Liver (tissue), 3 donors: ENCODE results near the gene CYP2J2.
"Not testable (repeated sequence)": the region's sequence is repeated elsewhere in the genome, so short reads cannot be mapped to it uniquely, and the experiment has no call there.

Experiments used
- EGR1 ChIP-seq, 2 donors: IDR thresholded peaks; 2 replicates each; pipeline ENCODE4 v1.6.1; 2016 to 2018; ENCODE audit warnings: antibody characterized with exemption in 2 of 2, low read depth in 2 of 2
- HNF4A ChIP-seq, 2 donors: conservative IDR thresholded peaks; 2 replicates each; pipeline ENCODE4 v1.6.1; 2016; ENCODE audit warnings: antibody characterized with exemption in 2 of 2, mild to moderate bottlenecking in 2 of 2
- RAD21 ChIP-seq, 2 donors: IDR thresholded peaks; 2 replicates each; pipeline ENCODE4 v1.6.1; 2016; ENCODE audit warnings: antibody characterized with exemption in 2 of 2, mild to moderate bottlenecking in 2 of 2
- RXRA ChIP-seq, 2 donors: IDR thresholded peaks; 2 replicates each; pipeline ENCODE4 v1.6.1; 2017 to 2018; ENCODE audit warnings: antibody characterized with exemption in 2 of 2, mild to moderate bottlenecking in 1 of 2
- TAF1 ChIP-seq: conservative IDR thresholded peaks from 2 replicates; pipeline ENCODE4 v1.6.1; 2016; ENCODE audit warnings: antibody characterized with exemption, mild to moderate bottlenecking
- YY1 ChIP-seq: IDR thresholded peaks from 2 replicates; pipeline ENCODE4 v1.6.1; 2016; ENCODE audit warnings: antibody characterized with exemption, mild to moderate bottlenecking
- TF ChIP-seq, protein P1 (sequence below): fragments of 150-350 bp; IDR thresholded peaks from 2 replicates; pipeline ENCODE4 v1.5.1; 2017; ENCODE audit warnings: improper control_type of control experiment, low read depth, low read length; ENCODE audit not compliant: missing input control
- TF ChIP-seq, protein P2 (sequence below): IDR thresholded peaks from 2 replicates; pipeline ENCODE4 v1.6.1; 2016; ENCODE audit warnings: antibody characterized with exemption
- TF ChIP-seq, protein P3 (sequence below): IDR thresholded peaks from 2 replicates; pipeline ENCODE4 v1.6.1; 2016; ENCODE audit warnings: antibody characterized with exemption
- TF ChIP-seq, protein P4 (sequence below): IDR thresholded peaks from 2 replicates; pipeline ENCODE4 v1.6.1; 2016; ENCODE audit warnings: antibody characterized with exemption
- TF ChIP-seq, protein P5 (sequence below): IDR thresholded peaks from 2 replicates; pipeline ENCODE4 v1.6.1; 2016; ENCODE audit warnings: antibody characterized with exemption, mild to moderate bottlenecking
- donor health status: healthy.
- donor health status: healthy.

DNA sequence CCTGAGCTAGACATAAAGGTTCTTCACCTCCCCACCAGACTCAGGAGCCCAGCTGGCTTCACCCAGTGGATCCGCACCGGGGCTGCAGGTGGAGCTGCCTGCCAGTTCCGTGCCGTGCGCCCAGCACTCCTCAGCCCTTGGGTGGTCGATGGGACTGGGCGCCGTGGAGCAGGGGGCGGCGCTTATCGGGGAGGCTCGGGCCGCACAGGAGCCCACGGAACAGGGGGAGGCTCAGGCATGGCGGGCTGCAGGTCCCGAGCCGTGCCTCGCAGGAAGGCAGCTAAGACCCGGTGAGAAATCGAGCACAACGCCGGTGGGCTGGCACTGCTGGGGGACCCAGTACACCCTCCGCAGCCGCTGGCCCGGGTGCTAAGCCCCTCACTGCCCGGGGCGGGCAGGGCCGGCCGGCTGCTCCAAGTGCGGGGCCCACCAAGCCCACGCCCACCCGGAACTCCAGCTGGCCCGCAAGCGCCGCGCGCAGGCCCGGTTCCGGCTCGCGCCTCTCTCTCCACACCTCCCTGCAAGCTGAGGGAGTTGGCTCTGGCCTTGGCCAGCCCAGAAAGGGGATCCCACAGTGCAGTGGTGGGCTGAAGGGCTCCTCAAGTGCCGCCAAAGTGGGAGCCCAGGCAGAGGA, 43.1 kb upstream of the CYP2J2 start:
- TF ChIP-seq, protein P1, sequence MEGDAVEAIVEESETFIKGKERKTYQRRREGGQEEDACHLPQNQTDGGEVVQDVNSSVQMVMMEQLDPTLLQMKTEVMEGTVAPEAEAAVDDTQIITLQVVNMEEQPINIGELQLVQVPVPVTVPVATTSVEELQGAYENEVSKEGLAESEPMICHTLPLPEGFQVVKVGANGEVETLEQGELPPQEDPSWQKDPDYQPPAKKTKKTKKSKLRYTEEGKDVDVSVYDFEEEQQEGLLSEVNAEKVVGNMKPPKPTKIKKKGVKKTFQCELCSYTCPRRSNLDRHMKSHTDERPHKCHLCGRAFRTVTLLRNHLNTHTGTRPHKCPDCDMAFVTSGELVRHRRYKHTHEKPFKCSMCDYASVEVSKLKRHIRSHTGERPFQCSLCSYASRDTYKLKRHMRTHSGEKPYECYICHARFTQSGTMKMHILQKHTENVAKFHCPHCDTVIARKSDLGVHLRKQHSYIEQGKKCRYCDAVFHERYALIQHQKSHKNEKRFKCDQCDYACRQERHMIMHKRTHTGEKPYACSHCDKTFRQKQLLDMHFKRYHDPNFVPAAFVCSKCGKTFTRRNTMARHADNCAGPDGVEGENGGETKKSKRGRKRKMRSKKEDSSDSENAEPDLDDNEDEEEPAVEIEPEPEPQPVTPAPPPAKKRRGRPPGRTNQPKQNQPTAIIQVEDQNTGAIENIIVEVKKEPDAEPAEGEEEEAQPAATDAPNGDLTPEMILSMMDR: not testable (repeated sequence)
- TF ChIP-seq RAD21 (IDR thresholded peaks at IDR 0.05); RXRA (IDR thresholded peaks at IDR 0.05); HNF4A (conservative IDR thresholded peaks at IDR 0.05); EGR1 (IDR thresholded peaks at IDR 0.05; ENCODE audit: low read depth in 2 of 2); YY1; TAF1: not testable (repeated sequence)
- TF ChIP-seq, protein P2, sequence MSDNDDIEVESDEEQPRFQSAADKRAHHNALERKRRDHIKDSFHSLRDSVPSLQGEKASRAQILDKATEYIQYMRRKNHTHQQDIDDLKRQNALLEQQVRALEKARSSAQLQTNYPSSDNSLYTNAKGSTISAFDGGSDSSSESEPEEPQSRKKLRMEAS: not testable (repeated sequence)
- TF ChIP-seq, protein P3, sequence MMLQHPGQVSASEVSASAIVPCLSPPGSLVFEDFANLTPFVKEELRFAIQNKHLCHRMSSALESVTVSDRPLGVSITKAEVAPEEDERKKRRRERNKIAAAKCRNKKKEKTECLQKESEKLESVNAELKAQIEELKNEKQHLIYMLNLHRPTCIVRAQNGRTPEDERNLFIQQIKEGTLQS: not testable (repeated sequence)
- TF ChIP-seq, protein P4, sequence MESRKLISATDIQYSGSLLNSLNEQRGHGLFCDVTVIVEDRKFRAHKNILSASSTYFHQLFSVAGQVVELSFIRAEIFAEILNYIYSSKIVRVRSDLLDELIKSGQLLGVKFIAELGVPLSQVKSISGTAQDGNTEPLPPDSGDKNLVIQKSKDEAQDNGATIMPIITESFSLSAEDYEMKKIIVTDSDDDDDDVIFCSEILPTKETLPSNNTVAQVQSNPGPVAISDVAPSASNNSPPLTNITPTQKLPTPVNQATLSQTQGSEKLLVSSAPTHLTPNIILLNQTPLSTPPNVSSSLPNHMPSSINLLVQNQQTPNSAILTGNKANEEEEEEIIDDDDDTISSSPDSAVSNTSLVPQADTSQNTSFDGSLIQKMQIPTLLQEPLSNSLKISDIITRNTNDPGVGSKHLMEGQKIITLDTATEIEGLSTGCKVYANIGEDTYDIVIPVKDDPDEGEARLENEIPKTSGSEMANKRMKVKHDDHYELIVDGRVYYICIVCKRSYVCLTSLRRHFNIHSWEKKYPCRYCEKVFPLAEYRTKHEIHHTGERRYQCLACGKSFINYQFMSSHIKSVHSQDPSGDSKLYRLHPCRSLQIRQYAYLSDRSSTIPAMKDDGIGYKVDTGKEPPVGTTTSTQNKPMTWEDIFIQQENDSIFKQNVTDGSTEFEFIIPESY: not testable (repeated sequence)
- TF ChIP-seq, protein P5, sequence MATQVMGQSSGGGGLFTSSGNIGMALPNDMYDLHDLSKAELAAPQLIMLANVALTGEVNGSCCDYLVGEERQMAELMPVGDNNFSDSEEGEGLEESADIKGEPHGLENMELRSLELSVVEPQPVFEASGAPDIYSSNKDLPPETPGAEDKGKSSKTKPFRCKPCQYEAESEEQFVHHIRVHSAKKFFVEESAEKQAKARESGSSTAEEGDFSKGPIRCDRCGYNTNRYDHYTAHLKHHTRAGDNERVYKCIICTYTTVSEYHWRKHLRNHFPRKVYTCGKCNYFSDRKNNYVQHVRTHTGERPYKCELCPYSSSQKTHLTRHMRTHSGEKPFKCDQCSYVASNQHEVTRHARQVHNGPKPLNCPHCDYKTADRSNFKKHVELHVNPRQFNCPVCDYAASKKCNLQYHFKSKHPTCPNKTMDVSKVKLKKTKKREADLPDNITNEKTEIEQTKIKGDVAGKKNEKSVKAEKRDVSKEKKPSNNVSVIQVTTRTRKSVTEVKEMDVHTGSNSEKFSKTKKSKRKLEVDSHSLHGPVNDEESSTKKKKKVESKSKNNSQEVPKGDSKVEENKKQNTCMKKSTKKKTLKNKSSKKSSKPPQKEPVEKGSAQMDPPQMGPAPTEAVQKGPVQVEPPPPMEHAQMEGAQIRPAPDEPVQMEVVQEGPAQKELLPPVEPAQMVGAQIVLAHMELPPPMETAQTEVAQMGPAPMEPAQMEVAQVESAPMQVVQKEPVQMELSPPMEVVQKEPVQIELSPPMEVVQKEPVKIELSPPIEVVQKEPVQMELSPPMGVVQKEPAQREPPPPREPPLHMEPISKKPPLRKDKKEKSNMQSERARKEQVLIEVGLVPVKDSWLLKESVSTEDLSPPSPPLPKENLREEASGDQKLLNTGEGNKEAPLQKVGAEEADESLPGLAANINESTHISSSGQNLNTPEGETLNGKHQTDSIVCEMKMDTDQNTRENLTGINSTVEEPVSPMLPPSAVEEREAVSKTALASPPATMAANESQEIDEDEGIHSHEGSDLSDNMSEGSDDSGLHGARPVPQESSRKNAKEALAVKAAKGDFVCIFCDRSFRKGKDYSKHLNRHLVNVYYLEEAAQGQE: not testable (repeated sequence)
